Transverse colon (tissue), 3 donors: ENCODE data around the gene PHYHD1.

Experiments
- POLR2A ChIP-seq: fragments of 450-650 bp; IDR thresholded peaks from one replicate; pipeline ENCODE4 v1.6.1; 2016; ENCODE audit warnings: antibody characterized with exemption, mild to moderate bottlenecking, moderate library complexity
- TF ChIP-seq, protein P1 (sequence below), 5 experiments: fragments of 200-600 bp in 3 of 5; fragments of 450-650 bp in 2 of 5; sonication (generic) in 3 of 5; IDR thresholded peaks; 1 replicate in 2 of 5; 2 replicates in 3 of 5; pipeline ENCODE4 v1.5.1; 2016 to 2017; ENCODE audit warnings: antibody characterized with exemption in 5 of 5, inconsistent platforms in 3 of 5, mild to moderate bottlenecking in 2 of 5, moderate library complexity in 1 of 5

- no peak for TF ChIP-seq POLR2A
- TF ChIP-seq, protein P1, sequence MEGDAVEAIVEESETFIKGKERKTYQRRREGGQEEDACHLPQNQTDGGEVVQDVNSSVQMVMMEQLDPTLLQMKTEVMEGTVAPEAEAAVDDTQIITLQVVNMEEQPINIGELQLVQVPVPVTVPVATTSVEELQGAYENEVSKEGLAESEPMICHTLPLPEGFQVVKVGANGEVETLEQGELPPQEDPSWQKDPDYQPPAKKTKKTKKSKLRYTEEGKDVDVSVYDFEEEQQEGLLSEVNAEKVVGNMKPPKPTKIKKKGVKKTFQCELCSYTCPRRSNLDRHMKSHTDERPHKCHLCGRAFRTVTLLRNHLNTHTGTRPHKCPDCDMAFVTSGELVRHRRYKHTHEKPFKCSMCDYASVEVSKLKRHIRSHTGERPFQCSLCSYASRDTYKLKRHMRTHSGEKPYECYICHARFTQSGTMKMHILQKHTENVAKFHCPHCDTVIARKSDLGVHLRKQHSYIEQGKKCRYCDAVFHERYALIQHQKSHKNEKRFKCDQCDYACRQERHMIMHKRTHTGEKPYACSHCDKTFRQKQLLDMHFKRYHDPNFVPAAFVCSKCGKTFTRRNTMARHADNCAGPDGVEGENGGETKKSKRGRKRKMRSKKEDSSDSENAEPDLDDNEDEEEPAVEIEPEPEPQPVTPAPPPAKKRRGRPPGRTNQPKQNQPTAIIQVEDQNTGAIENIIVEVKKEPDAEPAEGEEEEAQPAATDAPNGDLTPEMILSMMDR (IDR thresholded peaks at IDR 0.05): no peak
Observed at GRCh38 chr9:128920381-128921058, at the start of gene PHYHD1.
